ENCODE measurements around the gene DNAH6. TPM values are rescaled to one million over a fixed set of nuclear protein-coding genes. Genes with fewer than 3 reads are reported as not detected.

Gene DNAH6
- total and polyA plus RNA-seq, 2 of the 8 experiments (the other 6 are each of a cell fraction or from before 2014, with no cell fraction given): 0.06 to 0.43 TPM

DNA sequence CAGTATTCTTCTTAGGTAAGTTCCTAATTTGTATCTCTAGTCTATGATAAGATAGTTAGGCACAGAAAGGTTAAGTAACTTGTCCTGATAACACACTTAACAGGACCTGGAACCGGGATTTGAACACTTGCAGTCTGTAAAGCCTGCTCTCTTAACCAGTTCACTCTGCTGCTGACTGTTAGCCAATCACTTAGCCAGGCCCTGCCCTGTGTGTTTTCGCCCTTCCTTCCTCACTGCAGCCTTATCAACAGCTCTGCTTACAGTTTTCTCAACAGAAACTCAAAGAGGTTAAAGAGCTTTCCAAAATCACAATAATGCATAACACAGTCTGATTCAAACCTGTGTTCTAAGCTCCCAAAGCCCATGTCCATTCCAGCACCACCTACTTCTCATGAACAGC lies 212.9 kb downstream of the DNAH6 start:
- Histone ChIP-seq H2BK12ac (ENCODE audit: low read depth, low read length) (no peak overlapping the region), H2AK5ac (ENCODE audit: low read depth, low read length) (no peak overlapping the region), H4K8ac (ENCODE audit: extremely low read depth, insufficient read depth, low read length) (no peak overlapping the region), H3K9me3 (ENCODE audit: insufficient read depth in 2 of 2, low read depth in 1 of 2, low read length in 1 of 2) (no peaks in the 10 kb centered on the region), H2BK20ac (ENCODE audit: low read length) (no peak overlapping the region), H3K18ac (ENCODE audit: extremely low read depth, low read length) (no peak overlapping the region), H2BK120ac (replicated peaks; ENCODE audit: low read depth, low read length) (no peak overlapping the region), H4K20me1 (replicated peaks in 1 of 2; ENCODE audit: control insufficient read depth in 1 of 2, insufficient read depth in 2 of 2, low read length in 2 of 2) (no peaks in the 10 kb centered on the region), H3K4me3 (ENCODE audit: extremely low read depth in 1 of 4, insufficient read depth in 2 of 4, low read depth in 3 of 4, low read length in 4 of 4) (no peak overlapping the region), H3K4ac (replicated peaks; ENCODE audit: insufficient read length, low read depth, low read length) (no peak overlapping the region), H4K91ac (replicated peaks; ENCODE audit: insufficient read length, low read length) (no peak overlapping the region), H3K79me2 (ENCODE audit: control insufficient read depth in 1 of 2, insufficient read depth in 2 of 2, low read length in 2 of 2) (no peaks in the 10 kb centered on the region), H2BK15ac (ENCODE audit: low read length) (no peak overlapping the region), H3K79me1 (ENCODE audit: low read depth, low read length) (no peaks in the 10 kb centered on the region), H3K14ac (ENCODE audit: insufficient read length) (no peak overlapping the region), H3K27me3 (replicated peaks in 1 of 4; ENCODE audit: control insufficient read depth in 3 of 4, extremely low read depth in 1 of 4, insufficient read depth in 3 of 4, low read length in 3 of 4) (no peaks in the 10 kb centered on the region), H3K36me3 (ENCODE audit: control insufficient read depth in 2 of 4, insufficient read depth in 4 of 4, low read length in 3 of 4) (no peaks in the 10 kb centered on the region), H3K23ac (ENCODE audit: insufficient read length) (no peak overlapping the region), H3K9ac (replicated peaks in 1 of 4; ENCODE audit: extremely low read depth in 1 of 4, low read depth in 3 of 4, low read length in 3 of 4) (no peak overlapping the region), H3K23me2 (ENCODE audit: low read depth, low read length) (no peaks in the 10 kb centered on the region), H3K4me2 (ENCODE audit: insufficient read depth in 1 of 2, low read depth in 2 of 2, low read length in 2 of 2) (no peak overlapping the region), H3K27ac (ENCODE audit: low read depth, low read length) (no peak overlapping the region), H3K56ac (replicated peaks; ENCODE audit: insufficient read length, low read depth, low read length) (no peak overlapping the region), H2BK5ac (ENCODE audit: low read depth, low read length) (no peak overlapping the region), H4K5ac (ENCODE audit: insufficient read length, low read depth, low read length) (no peak overlapping the region), H3K4me1 (replicated peaks in 1 of 4; ENCODE audit: control insufficient read depth in 3 of 4, insufficient read depth in 4 of 4, low read length in 3 of 4) (no peaks in the 10 kb centered on the region), H2AFZ (ENCODE audit: low read length) (no peak overlapping the region)
- FAIRE-seq: no peak
- ChIA-PET CTCF (ENCODE audit: partially characterized antibody) (interaction anchor here (1.6 to 3.3 kb wide), 2 partner anchors 12 to 197 kb away, joined by 5 to 12 read pairs; no protein-coding TSS in a partner anchor), POLR2A (ENCODE audit: partially characterized antibody) (no interaction called here)
- DNase-seq (ENCODE audit: low read depth in 1 of 2, low spot score in 2 of 2): no peak
- 69% methylated on average over 2 of the region's 2 CpGs; no CpG with 5 or more reads in 1 of the 2 experiments for WGBS, 2 experiments (ENCODE audit: extremely low coverage in 1 of 2, insufficient coverage in 1 of 2, insufficient read length in 1 of 2, insufficient replicate concordance in 2 of 2, low coverage in 1 of 2, low lambda C conversion rate in 2 of 2, missing lambda C conversion rate in 1 of 2)
